Activated T-helper 2 cell treated with anti-CD3 and anti-CD28 coated beads, Interferon-gamma antibody, Interleukin-2, Interleukin-4, amounts not matched to agents 10 μg/mL and 5 μg/mL and 100 μg/mL, durations not matched to agents 14 hours and 24 hours and 36 hours (primary cell): ENCODE data around the gene CPXM2. TPM values are rescaled to one million over a fixed set of nuclear protein-coding genes. Genes with fewer than 3 reads are reported as not detected.

Source experiments
- DNase-seq: peaks from one replicate; pipeline ENCODE4 v3.0.0; 2021; ENCODE audit warnings: low spot score
- H3K27ac Mint-ChIP-seq: one replicate; pipeline ENCODE4 v1.8.0; 2021; ENCODE audit warnings: mixed read lengths
- H3K27me3 Mint-ChIP-seq: one replicate; pipeline ENCODE4 v1.8.0; 2021; ENCODE audit warnings: low read depth, mixed read lengths
- H3K36me3 Mint-ChIP-seq: one replicate; pipeline ENCODE4 v1.8.0; 2021; ENCODE audit warnings: low read depth, mixed read lengths
- H3K4me1 Mint-ChIP-seq: one replicate; pipeline ENCODE4 v1.8.0; 2021; ENCODE audit warnings: low read depth, mixed read lengths
- H3K4me3 Mint-ChIP-seq: one replicate; pipeline ENCODE4 v1.8.0; 2021; ENCODE audit warnings: low read depth, mild to moderate bottlenecking, moderate library complexity, mixed read lengths
- H3K9me3 Mint-ChIP-seq: one replicate; pipeline ENCODE4 v1.8.0; 2021; ENCODE audit warnings: mixed read lengths
- intact Hi-C: fragments of 100-400 bp; cut with micrococcal nuclease; formaldehyde crosslinking; loops from one replicate; pipeline ENCODE4 v1.15.1; 2023
- total RNA-seq: library from RNA; stranded (reverse); gene quantifications from 2 replicates; pipeline ENCODE4 v1.2.3, GENCODE V29; 2022

CPXM2 gene
- total RNA-seq, 1 donor from 2014 or later, result not detected

DNA sequence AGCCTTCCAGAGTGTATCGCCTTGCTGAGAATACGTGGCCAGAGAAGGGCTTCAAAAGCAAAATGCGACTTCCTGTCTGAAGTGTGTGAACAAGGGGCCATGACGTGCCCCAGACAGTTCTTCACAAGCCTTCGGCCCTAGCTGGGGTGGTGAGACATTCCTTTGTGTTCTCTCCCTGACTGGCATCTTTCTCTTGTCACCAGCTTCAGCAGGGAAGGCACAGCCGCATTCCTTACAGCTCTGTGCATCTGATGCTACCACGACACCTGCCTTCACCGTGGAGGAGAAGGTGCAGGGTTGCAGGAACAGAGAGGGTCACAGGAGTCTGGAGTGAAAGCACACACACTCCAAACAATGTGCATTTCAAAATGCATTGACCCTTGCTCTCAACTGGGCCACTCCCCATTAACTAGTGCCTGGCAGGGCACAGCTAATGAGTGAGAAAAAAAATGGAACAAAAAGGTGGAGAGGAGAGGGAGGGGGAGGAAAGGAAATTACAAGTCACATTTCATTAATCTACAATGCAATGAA, 132.0 kb downstream of the CPXM2 start:
- no peak overlapping the region for H3K27ac Mint-ChIP-seq
- intact Hi-C loops, result no loop called here
- no peak for DNase-seq
- no peaks in the 10 kb centered on the region for H3K36me3 Mint-ChIP-seq
- no peaks in the 10 kb centered on the region for H3K4me1 Mint-ChIP-seq
- H3K27me3 Mint-ChIP-seq, result peaks cover 2% of the 10 kb centered on the region
- H3K9me3 Mint-ChIP-seq, result no peaks in the 10 kb centered on the region
- H3K4me3 Mint-ChIP-seq, result no peak overlapping the region

DNA sequence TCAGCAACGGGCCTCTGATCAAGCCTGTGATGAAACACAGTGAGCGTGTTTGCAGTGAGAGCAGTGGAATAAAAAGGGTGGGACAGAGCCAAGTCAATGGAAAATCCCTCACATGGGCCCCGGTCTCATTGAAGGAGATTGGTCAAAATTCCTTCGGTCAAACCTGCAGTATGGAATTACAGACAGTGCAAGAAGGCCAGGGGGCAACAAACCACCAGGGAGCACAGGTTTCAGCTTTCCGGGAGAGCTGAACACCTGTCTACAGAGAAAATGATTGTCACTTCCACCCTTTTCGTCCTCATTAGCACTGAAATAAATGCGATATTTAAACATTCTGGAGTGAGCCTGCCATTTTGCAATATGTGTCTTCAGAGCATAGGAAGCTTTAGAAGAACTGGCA, 132.6 kb downstream of the CPXM2 start:
- Mint-ChIP-seq H3K4me3 (no peak overlapping the region), H3K27me3 (peaks cover 2% of the 10 kb centered on the region), H3K27ac (no peak overlapping the region)

DNA sequence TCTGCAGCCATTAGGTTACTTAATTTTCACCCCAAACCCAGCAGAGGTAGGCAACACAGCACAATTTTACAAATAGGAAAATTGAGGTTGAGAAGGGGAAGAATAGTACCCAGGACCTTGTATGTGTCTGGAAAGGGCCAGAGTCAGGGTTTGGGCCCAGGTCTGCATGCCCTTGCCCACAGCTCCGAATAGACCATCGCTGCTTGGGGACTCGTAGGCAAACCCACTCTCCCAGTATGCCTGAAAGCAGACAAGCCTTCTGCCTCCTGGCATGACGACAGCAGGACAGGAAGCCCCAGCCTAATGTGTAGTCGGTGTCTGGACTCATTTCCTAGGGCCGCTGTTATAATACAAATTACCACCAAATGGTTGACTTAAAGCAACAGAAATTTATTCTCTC, 133.8 kb downstream of the CPXM2 start:
- Mint-ChIP-seq H3K4me1 (no peaks in the 10 kb centered on the region), H3K36me3 (no peaks in the 10 kb centered on the region), H3K27me3 (peaks cover 2% of the 10 kb centered on the region), H3K4me3 (no peak overlapping the region), H3K9me3 (no peaks in the 10 kb centered on the region), H3K27ac (no peak overlapping the region)
- DNase-seq, result no peak
- intact Hi-C loops, result no loop called here

More for the DNA sequence above, 132.6 kb downstream of the CPXM2 start:
- Mint-ChIP-seq H3K4me1 (no peaks in the 10 kb centered on the region), H3K9me3 (no peaks in the 10 kb centered on the region), H3K36me3 (no peaks in the 10 kb centered on the region)
- intact Hi-C loops, result no loop called here
- DNase-seq, result no peak

DNA sequence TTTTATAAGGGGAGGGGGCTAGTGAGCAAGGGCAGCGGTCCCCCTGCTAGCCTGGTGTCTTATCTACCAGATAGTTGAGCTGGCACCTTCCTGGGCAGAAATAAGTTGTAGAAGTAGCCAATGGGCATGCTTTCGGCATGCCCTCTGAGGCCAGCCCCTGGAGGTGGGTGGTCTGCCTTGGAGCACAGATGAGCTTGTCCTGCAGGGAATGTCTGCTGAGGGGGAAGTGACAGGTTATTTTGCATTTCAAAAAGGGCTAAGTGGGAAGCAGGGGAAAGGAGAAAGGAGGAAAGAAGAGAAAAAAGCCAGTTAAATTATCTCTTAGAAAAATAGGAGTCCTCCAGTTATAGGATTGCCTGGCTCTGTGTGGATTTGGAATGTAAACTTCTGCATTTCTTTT, 136.5 kb downstream of the CPXM2 start:
- H3K36me3 Mint-ChIP-seq, result no peaks in the 10 kb centered on the region
- H3K4me3 Mint-ChIP-seq, result no peak overlapping the region
- H3K9me3 Mint-ChIP-seq, result no peaks in the 10 kb centered on the region
- intact Hi-C loops, result no loop called here
- DNase-seq, result no peak
- no peaks in the 10 kb centered on the region for H3K4me1 Mint-ChIP-seq
- no peak overlapping the region for H3K27ac Mint-ChIP-seq
- peaks cover 2% of the 10 kb centered on the region for H3K27me3 Mint-ChIP-seq

DNA sequence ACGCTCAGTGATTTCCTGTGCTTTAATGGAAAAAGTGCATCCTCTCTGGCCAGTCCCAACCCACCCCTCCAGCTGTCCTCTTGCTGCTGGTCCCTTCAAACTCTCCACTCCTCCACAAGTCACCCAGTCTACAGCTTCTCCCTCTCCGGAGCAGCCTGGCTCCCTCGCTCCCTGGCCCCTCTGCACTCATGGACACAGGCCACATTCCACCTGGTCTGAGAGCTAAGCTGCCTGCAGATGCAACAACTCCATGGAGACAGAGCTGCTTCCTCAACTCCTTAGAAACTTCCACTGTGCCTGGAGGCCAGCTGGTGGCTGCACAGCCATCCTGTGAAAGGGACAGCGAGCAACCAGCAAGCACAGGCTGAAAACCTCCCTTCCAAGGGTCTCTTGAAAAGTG, 137.5 kb downstream of the CPXM2 start:
- intact Hi-C loops, result no loop called here
- no peak overlapping the region for H3K4me3 Mint-ChIP-seq
- no peak overlapping the region for H3K27ac Mint-ChIP-seq
- H3K4me1 Mint-ChIP-seq, result no peaks in the 10 kb centered on the region
- no peaks in the 10 kb centered on the region for H3K27me3 Mint-ChIP-seq
- no peaks in the 10 kb centered on the region for H3K36me3 Mint-ChIP-seq
- H3K9me3 Mint-ChIP-seq, result no peaks in the 10 kb centered on the region
- DNase-seq, result no peak

DNA sequence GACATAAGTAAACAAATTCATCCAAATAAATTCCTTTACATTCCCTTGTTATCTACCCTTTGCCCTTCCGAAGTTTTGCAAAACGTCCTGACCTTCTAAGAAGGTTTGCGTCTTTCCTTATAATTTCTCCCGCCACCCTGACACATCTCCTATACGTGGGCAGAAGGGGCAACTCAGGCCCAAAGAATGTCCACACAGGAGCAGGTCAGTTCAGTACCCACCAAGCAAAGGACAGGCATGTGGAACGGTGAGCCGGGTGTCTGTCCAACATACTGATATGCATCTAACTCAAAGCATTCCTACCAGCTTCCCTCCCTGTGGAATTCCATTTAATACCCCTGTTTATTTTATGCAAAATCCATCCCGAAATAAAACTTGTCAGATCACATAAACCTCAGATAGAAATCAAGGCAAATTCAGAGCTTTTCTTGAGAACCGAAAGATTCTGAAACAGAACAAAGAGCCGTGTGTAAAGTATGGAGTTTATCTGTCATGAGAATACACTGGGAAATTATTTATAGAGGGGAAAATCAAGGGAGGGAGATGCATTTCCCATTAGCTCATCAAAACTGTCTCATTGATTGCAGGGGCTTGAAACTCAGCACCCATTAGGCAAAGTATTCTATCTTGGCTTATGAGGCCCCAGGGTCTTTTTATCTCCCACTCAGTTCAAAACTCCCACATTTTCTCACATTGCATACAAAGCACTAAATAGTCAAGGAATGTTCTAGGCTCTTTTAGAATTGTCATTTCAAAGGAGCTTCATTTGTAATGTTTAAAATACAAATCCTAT, 140.1 kb downstream of the CPXM2 start:
- no peaks in the 10 kb centered on the region for H3K9me3 Mint-ChIP-seq
- no peaks in the 10 kb centered on the region for H3K36me3 Mint-ChIP-seq
- H3K27me3 Mint-ChIP-seq, result no peaks in the 10 kb centered on the region
- H3K4me1 Mint-ChIP-seq, result no peaks in the 10 kb centered on the region
- H3K4me3 Mint-ChIP-seq, result no peak overlapping the region
- H3K27ac Mint-ChIP-seq, result no peak overlapping the region
- intact Hi-C loops, result no loop called here
- DNase-seq, result no peak

DNA sequence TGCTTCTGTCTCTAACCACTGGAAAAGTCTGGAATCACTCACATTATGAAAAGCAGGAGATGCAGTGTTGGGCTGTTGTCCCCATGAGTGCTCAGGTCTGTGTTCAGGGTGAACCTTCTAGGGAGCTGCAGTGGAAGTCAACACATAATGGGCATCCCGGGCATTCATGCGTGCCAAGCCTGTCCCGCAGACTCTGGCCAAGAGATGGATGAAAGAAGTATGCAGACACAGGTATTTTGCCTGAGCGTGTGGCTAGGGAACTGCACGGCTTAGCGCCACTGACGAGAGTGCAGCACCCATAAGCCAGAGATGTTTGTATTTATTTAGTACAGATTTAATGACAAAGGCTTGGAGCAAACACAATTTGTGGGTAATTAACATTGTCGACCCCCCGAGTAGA, 140.7 kb downstream of the CPXM2 start:
- H3K36me3 Mint-ChIP-seq, result no peaks in the 10 kb centered on the region
- no peak overlapping the region for H3K4me3 Mint-ChIP-seq
- intact Hi-C loops, result no loop called here
- no peaks in the 10 kb centered on the region for H3K9me3 Mint-ChIP-seq
- no peak for DNase-seq
- no peaks in the 10 kb centered on the region for H3K4me1 Mint-ChIP-seq
- no peaks in the 10 kb centered on the region for H3K27me3 Mint-ChIP-seq
- H3K27ac Mint-ChIP-seq, result no peak overlapping the region

DNA sequence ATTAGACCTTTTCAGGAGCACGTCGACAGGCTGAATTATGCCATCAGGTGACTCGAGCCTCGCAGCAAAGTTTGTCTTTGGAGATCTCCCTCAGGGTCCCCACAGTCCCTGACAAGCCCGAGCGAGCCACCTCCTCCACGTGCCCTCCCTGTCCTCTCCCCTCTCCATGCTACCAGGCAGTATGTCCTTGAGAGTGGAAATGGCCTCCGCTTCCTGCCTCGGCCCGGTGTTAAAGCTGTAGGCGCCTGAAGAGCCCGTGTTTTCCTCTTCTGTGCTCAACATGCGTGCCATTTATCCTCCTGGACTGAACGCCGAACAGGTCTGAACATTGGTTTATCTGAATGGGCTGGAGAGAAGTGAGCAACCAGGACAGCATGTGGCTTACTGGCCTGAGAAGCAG, 142.9 kb downstream of the CPXM2 start:
- DNase-seq, result no peak
- intact Hi-C loops, result no loop called here
- Mint-ChIP-seq H3K9me3 (no peaks in the 10 kb centered on the region), H3K4me3 (no peak overlapping the region), H3K27ac (no peak overlapping the region), H3K4me1 (no peaks in the 10 kb centered on the region), H3K36me3 (no peaks in the 10 kb centered on the region), H3K27me3 (no peaks in the 10 kb centered on the region)

DNA sequence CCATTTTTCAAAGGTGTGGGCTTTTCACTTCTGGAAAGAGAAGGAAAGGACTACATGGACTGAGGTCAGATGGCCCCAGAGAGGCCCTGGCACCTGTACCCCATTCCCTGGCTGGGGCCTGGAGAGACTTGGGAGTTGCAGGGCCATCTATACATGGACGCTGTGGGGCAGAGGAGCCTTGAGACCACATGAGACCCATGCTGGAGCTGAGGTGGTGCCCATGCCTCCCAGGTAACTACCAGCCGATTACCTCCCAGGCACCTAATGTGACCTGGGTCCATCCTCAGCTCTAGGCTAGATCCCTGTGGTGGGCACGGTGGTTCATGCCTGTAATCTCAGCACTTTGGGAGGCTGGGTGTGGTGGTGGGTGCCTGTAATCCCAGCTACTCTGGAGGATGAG, 144.2 kb downstream of the CPXM2 start:
- no peaks in the 10 kb centered on the region for H3K4me1 Mint-ChIP-seq
- no peak overlapping the region for H3K27ac Mint-ChIP-seq
- DNase-seq, result no peak
- no peaks in the 10 kb centered on the region for H3K9me3 Mint-ChIP-seq
- intact Hi-C loops, result no loop called here
- H3K36me3 Mint-ChIP-seq, result no peaks in the 10 kb centered on the region
- no peak overlapping the region for H3K4me3 Mint-ChIP-seq
- H3K27me3 Mint-ChIP-seq, result no peaks in the 10 kb centered on the region

DNA sequence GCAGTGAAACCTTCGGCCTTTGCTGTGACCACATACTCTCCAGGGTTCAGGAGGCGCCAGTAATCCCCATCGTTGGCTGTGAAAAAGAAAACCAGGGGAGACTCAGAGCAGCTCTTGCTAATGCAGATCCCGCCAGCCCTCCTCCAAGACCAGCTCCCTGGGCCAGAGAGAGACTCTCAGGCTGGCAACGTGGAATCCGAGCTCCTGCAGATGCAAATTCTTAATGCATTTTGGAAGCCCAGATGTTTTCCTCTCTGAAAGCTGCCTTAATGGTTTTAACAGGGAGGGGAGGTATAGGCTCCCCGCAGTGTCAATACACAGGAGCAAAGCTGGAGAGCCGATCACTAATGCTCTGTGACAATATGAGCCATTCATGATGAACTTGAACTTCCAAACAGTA, 144.7 kb downstream of the CPXM2 start:
- intact Hi-C loops, result no loop called here
- no peaks in the 10 kb centered on the region for H3K36me3 Mint-ChIP-seq

DNA sequence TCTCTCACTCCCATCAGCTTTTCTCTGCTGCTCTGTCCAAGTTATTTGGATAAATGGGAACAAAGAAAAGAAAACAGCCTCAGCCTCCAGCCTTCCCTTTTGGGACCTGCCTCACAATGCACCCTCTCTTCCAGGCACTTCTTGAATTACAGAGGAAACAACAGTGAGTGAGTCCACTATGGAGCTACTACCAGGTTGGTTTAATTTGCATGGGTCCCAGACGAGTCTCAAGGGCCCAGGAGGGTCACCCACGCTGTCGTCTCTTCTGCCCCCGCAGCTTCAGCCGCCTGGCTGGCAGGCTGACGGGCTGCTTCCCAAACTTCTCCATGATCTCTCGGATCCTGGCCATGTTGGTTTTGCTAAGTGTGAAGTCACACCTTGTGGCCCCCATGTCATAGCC, 145.1 kb downstream of the CPXM2 start:
- Mint-ChIP-seq H3K9me3 (no peaks in the 10 kb centered on the region), H3K36me3 (no peaks in the 10 kb centered on the region), H3K4me3 (no peak overlapping the region), H3K4me1 (no peaks in the 10 kb centered on the region), H3K27me3 (no peaks in the 10 kb centered on the region), H3K27ac (no peak overlapping the region)
- intact Hi-C loops, result no loop called here
- no peak for DNase-seq

More for the DNA sequence above, 144.7 kb downstream of the CPXM2 start:
- no peaks in the 10 kb centered on the region for H3K9me3 Mint-ChIP-seq
- no peak overlapping the region for H3K4me3 Mint-ChIP-seq
- no peaks in the 10 kb centered on the region for H3K27me3 Mint-ChIP-seq
- no peak overlapping the region for H3K27ac Mint-ChIP-seq
- no peaks in the 10 kb centered on the region for H3K4me1 Mint-ChIP-seq
- no peak for DNase-seq

DNA sequence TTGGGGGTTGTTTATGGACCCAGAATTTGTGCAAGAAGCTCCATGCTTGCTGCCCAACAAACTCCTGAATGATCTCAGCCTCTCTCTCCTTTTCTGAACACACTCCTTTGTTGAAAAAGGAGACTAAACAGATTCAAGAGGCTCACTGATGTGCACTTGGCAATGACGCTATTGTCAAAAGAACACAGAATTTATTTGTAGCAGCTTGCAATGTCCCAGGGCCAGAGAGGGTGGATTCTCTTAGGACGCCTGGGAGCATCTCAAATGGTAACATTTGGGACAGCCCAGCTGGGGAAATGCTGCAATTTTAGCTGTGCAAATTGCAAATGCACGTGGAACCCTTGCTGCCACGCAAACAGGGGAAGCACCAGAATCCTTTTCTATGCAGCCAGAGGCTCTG, 145.5 kb downstream of the CPXM2 start:
- no peak for DNase-seq
- Mint-ChIP-seq H3K36me3 (no peaks in the 10 kb centered on the region), H3K4me3 (no peak overlapping the region), H3K27me3 (no peaks in the 10 kb centered on the region), H3K9me3 (no peaks in the 10 kb centered on the region), H3K27ac (no peak overlapping the region), H3K4me1 (no peaks in the 10 kb centered on the region)
- intact Hi-C loops, result no loop called here

DNA sequence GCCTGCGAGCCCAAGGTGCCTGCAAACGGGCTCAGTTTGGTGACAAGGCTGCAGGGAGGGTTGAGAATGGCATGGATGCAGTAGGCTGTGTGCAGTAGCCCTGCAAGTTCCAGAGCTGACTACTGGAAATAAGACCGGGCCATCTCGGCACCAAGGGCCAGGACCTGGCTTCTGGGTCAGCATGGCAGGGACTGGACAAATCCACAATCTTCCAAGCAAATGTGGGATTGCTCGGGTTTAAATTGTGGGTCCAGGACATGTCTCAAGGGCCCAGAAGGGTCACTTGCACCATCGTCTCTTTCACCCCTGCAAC, 147.4 kb downstream of the CPXM2 start:
- no peak overlapping the region for H3K27ac Mint-ChIP-seq
- intact Hi-C loops, result no loop called here
- no peaks in the 10 kb centered on the region for H3K9me3 Mint-ChIP-seq
- no peak overlapping the region for H3K4me3 Mint-ChIP-seq
- H3K36me3 Mint-ChIP-seq, result no peaks in the 10 kb centered on the region
- H3K4me1 Mint-ChIP-seq, result no peaks in the 10 kb centered on the region
- H3K27me3 Mint-ChIP-seq, result no peaks in the 10 kb centered on the region
- no peak for DNase-seq
